Vagina (tissue), 2 donors: ENCODE results near the gene FAM169A. TPM values are rescaled to one million over a fixed set of nuclear protein-coding genes. Genes with fewer than 3 reads are reported as not detected.

Source experiments
- DNase-seq, 2 donors: peaks; one replicate each; pipeline ENCODE4 v3.0.0-alpha.2; 2017; ENCODE audit errors: extremely low spot score in 2 of 2
- H3K27ac ChIP-seq: fragments of 200-600 bp; sonication (generic); one replicate; pipeline ENCODE4 v1.5.1; 2019
- H3K27me3 ChIP-seq: fragments of 200-600 bp; sonication (generic); one replicate; pipeline ENCODE4 v1.5.1; 2019
- H3K36me3 ChIP-seq, 2 donors: fragments of 200-600 bp; sonication (generic); one replicate each; pipeline ENCODE4 v1.5.1; 2017 to 2019
- H3K4me1 ChIP-seq: fragments of 200-600 bp; sonication (generic); one replicate; pipeline ENCODE4 v1.5.1; 2019
- H3K4me3 ChIP-seq, 2 donors: fragments of 200-600 bp; sonication (generic); 1 replicate in 1 of 2; 2 replicates in 1 of 2; pipeline ENCODE4 v1.5.1; 2016 to 2019
- H3K9me3 ChIP-seq: fragments of 200-600 bp; sonication (generic); one replicate; pipeline ENCODE4 v1.5.1; 2019
- CTCF ChIP-seq, 3 experiments: fragments of 450-650 bp in 2 of 3; fragments of 200-600 bp in 1 of 3; sonication (generic) in 1 of 3; IDR thresholded peaks; one replicate each; pipeline ENCODE4 v1.5.1; 2017 to 2019; ENCODE audit warnings: antibody characterized with exemption in 3 of 3, mild to moderate bottlenecking in 2 of 3, moderate library complexity in 2 of 3
- POLR2A ChIP-seq, 2 donors: fragments of 450-650 bp; IDR thresholded peaks; one replicate each; pipeline ENCODE4 v1.6.1; 2017; ENCODE audit warnings: antibody characterized with exemption in 2 of 2, mild to moderate bottlenecking in 2 of 2, moderate library complexity in 2 of 2
- POLR2AphosphoS5 ChIP-seq, 2 donors: sonication (generic); formaldehyde crosslinking; IDR thresholded peaks; one replicate each; pipeline ENCODE4 v1.9.0; 2017; ENCODE audit warnings: antibody characterized with exemption in 2 of 2, mild to moderate bottlenecking in 2 of 2, low read depth in 1 of 2; ENCODE audit not compliant: insufficient read depth in 1 of 2
- intact Hi-C: fragments of 100-400 bp; cut with DNase I; formaldehyde crosslinking; loops from one replicate; pipeline ENCODE4 v1.15.1; 2023
- total RNA-seq: library from RNA; depleted of rRNA; stranded (reverse); fragments of >200 nt; gene quantifications from one replicate; pipeline ENCODE4 v1.2.3, GENCODE V29; 2016

FAM169A gene
- total RNA-seq, 1 donor from 2014 or later: 0.98 TPM

GRCh38 chr5:74839229-74839628 lies 27.0 kb downstream of the FAM169A start:
- no peak for TF ChIP-seq POLR2A (IDR thresholded peaks at IDR 0.05)
- TF ChIP-seq POLR2AphosphoS5 (IDR thresholded peaks at IDR 0.05; ENCODE audit: insufficient read depth in 1 of 2, low read depth in 1 of 2): no peak
- TF ChIP-seq CTCF (IDR thresholded peaks at IDR 0.05): no peak
- Histone ChIP-seq H3K27ac (no peak overlapping the region), H3K27me3 (no peaks in the 10 kb centered on the region), H3K9me3 (no peaks in the 10 kb centered on the region), H3K4me1 (no peaks in the 10 kb centered on the region), H3K4me3 (no peak overlapping the region), H3K36me3 (no peaks in the 10 kb centered on the region)
- no peak for DNase-seq
- intact Hi-C loops: no loop called here

- Histone ChIP-seq H3K27me3 (no peaks in the 10 kb centered on the region), H3K9me3 (no peaks in the 10 kb centered on the region), H3K27ac (no peak overlapping the region), H3K36me3 (no peaks in the 10 kb centered on the region), H3K4me3 (no peak overlapping the region), H3K4me1 (no peaks in the 10 kb centered on the region)
- intact Hi-C loops: no loop called here
- DNase-seq: no peak
- TF ChIP-seq POLR2A (IDR thresholded peaks at IDR 0.05): no peak
- no peak for TF ChIP-seq POLR2AphosphoS5 (IDR thresholded peaks at IDR 0.05; ENCODE audit: insufficient read depth in 1 of 2, low read depth in 1 of 2)
- no peak for TF ChIP-seq CTCF (IDR thresholded peaks at IDR 0.05)
These were observed 27.9 kb downstream of the FAM169A start for GRCh38 chr5:74838262-74838661.

GRCh38 chr5:74837115-74837514 lies 29.1 kb downstream of the FAM169A start:
- Histone ChIP-seq H3K9me3 (no peaks in the 10 kb centered on the region), H3K36me3 (no peaks in the 10 kb centered on the region), H3K4me3 (no peak overlapping the region), H3K27me3 (no peaks in the 10 kb centered on the region), H3K4me1 (no peaks in the 10 kb centered on the region), H3K27ac (no peak overlapping the region)
- DNase-seq: no peak
- TF ChIP-seq POLR2AphosphoS5 (IDR thresholded peaks at IDR 0.05; ENCODE audit: insufficient read depth in 1 of 2, low read depth in 1 of 2): no peak
- no peak for TF ChIP-seq POLR2A (IDR thresholded peaks at IDR 0.05)
- no peak for TF ChIP-seq CTCF (IDR thresholded peaks at IDR 0.05)
- intact Hi-C loops: no loop called here

GRCh38 chr5:74833537-74834266 lies 32.5 kb downstream of the FAM169A start:
- Histone ChIP-seq H3K27ac (no peak overlapping the region), H3K27me3 (no peaks in the 10 kb centered on the region), H3K4me1 (no peaks in the 10 kb centered on the region), H3K36me3 (no peaks in the 10 kb centered on the region), H3K4me3 (no peak overlapping the region), H3K9me3 (no peaks in the 10 kb centered on the region)
- TF ChIP-seq POLR2A (IDR thresholded peaks at IDR 0.05) (no peak), CTCF (IDR thresholded peaks at IDR 0.05) (no peak), POLR2AphosphoS5 (IDR thresholded peaks at IDR 0.05; ENCODE audit: insufficient read depth in 1 of 2, low read depth in 1 of 2) (no peak)
- DNase-seq: no peak
- intact Hi-C loops: no loop called here

GRCh38 chr5:74829413-74829812 lies 36.8 kb downstream of the FAM169A start:
- TF ChIP-seq POLR2A (IDR thresholded peaks at IDR 0.05) (no peak), CTCF (IDR thresholded peaks at IDR 0.05) (no peak), POLR2AphosphoS5 (IDR thresholded peaks at IDR 0.05; ENCODE audit: insufficient read depth in 1 of 2, low read depth in 1 of 2) (no peak)
- H3K27ac ChIP-seq: no peak overlapping the region
- H3K9me3 ChIP-seq: no peaks in the 10 kb centered on the region
- no peaks in the 10 kb centered on the region for H3K27me3 ChIP-seq
- no peaks in the 10 kb centered on the region for H3K36me3 ChIP-seq
- no peaks in the 10 kb centered on the region for H3K4me1 ChIP-seq
- no peak for DNase-seq
- intact Hi-C loops: no loop called here
- H3K4me3 ChIP-seq: no peak overlapping the region
